HCT116 (cell line): ENCODE results near the gene PNO1. TPM values are rescaled to one million over a fixed set of nuclear protein-coding genes. Genes with fewer than 3 reads are reported as not detected.

Source experiments
- ATAC-seq: fragments of 200-7000 bp; cut with Tn5 transposase; 2 replicates; pipeline ENCODE4 v1.9.1; 2020; ENCODE audit warnings: mild to moderate bottlenecking, moderate library complexity
- BruUV-seq: library from RNA; stranded (reverse); fragments of 400-500 nt; replicated peaks from 2 replicates; lab custom pipeline; 2021; lab: Mats Ljungman, UMichigan
- CTCF ChIA-PET: fragments of 300-600 bp; sonication (Branson Sonifier 250); formaldehyde crosslinking; loops from one replicate; lab custom pipeline; 2021; ENCODE audit warnings: antibody characterized with exemption; lab: Charles Lee
- POLR2A ChIA-PET: fragments of 300-600, 350-600 bp; sonication (Branson Sonifier 250); formaldehyde crosslinking; loops from one replicate; lab custom pipeline; 2021; ENCODE audit warnings: antibody characterized with exemption; lab: Charles Lee
- RAD21 ChIA-PET, 2 experiments: fragments of 300-600 bp; sonication (Branson Sonifier 250); formaldehyde crosslinking; loops; one replicate each; lab custom pipeline; 2023; ENCODE audit warnings: low total read pairs in 2 of 2; ENCODE audit not compliant: uncharacterized antibody in 2 of 2, unreplicated experiment in 2 of 2, low non-redundant PET in 1 of 2; lab: Charles Lee
- DNase-seq: peaks from one replicate; pipeline ENCODE4 v3.0.0-alpha.2; 2010; ENCODE audit warnings: low read depth, low spot score
- H2AFZ ChIP-seq: fragments of 200-600 bp; shearing (Covaris generic), sonication (generic); 2 replicates; pipeline ENCODE4 v1.6.1; 2017; ENCODE audit warnings: low read depth, mixed run types, mixed read lengths, antibody characterized with exemption, low read length; ENCODE audit not compliant: poor library complexity, severe bottlenecking
- H3K27ac ChIP-seq: 2 replicates; pipeline ENCODE4 v1.5.1; 2012; ENCODE audit warnings: low read depth, low read length
- H3K27me3 ChIP-seq: fragments of 200-600 bp; sonication (generic); 2 replicates; pipeline ENCODE4 v1.6.1; 2016; ENCODE audit warnings: mixed run types, low read length, mixed read lengths; ENCODE audit not compliant: insufficient read depth
- H3K36me3 ChIP-seq, 2 experiments: fragments of 200-500 bp in 1 of 2; fragments of 200-600 bp in 1 of 2; sonication (Bioruptor generic) in 1 of 2; sonication (generic) in 1 of 2; 2 replicates each; pipeline versions ENCODE4 v1.5.1 to v1.6.1; 2014 to 2016; ENCODE audit warnings: low read length in 2 of 2, inconsistent platforms in 1 of 2, mixed read lengths in 1 of 2, mixed run types in 1 of 2; ENCODE audit not compliant: insufficient read depth in 2 of 2, control insufficient read depth in 1 of 2
- H3K4me1 ChIP-seq, 2 experiments: fragments of 200-600 bp in 1 of 2; sonication (generic) in 1 of 2; 2 replicates each; pipeline versions ENCODE4 v1.5.1 to v1.6.1; 2012 to 2017; ENCODE audit warnings: low read length in 2 of 2, inconsistent platforms in 1 of 2, mild to moderate bottlenecking in 1 of 2, mixed read lengths in 1 of 2, mixed run types in 1 of 2, moderate library complexity in 1 of 2; ENCODE audit not compliant: insufficient read depth in 2 of 2, control insufficient read depth in 1 of 2
- H3K4me2 ChIP-seq: fragments of 200-600 bp; sonication (generic); 2 replicates; pipeline ENCODE4 v1.6.1; 2017; ENCODE audit warnings: mixed run types, low read length, mixed read lengths
- H3K4me3 ChIP-seq, 2 experiments: fragments of 200-600 bp in 1 of 2; sonication (generic) in 1 of 2; replicated peaks in 1 of 2; 2 replicates each; pipeline ENCODE4 v1.5.1; 2011 to 2016; ENCODE audit warnings: low read length in 2 of 2, control low read depth in 1 of 2, low read depth in 1 of 2, mild to moderate bottlenecking in 1 of 2, mixed read lengths in 1 of 2, mixed run types in 1 of 2
- H3K79me2 ChIP-seq: fragments of 200-600 bp; sonication (generic); 2 replicates; pipeline ENCODE4 v1.6.1; 2017; ENCODE audit warnings: mild to moderate bottlenecking, mixed run types, low read length, moderate library complexity, mixed read lengths; ENCODE audit not compliant: insufficient read depth
- H3K9ac ChIP-seq: fragments of 200-600 bp; sonication (generic); 2 replicates; pipeline ENCODE4 v1.6.1; 2016; ENCODE audit warnings: low read length, mixed read lengths
- H3K9me2 ChIP-seq: fragments of 200-600 bp; sonication (generic), shearing (Covaris generic); 2 replicates; pipeline ENCODE4 v1.6.1; 2017; ENCODE audit warnings: mixed run types, mild to moderate bottlenecking, moderate library complexity; ENCODE audit not compliant: insufficient read depth
- H3K9me3 ChIP-seq, 2 experiments: fragments of 200-500 bp in 1 of 2; fragments of 200-600 bp in 1 of 2; sonication (Bioruptor generic) in 1 of 2; sonication (generic) in 1 of 2; 2 replicates each; pipeline ENCODE4 v1.6.1; 2014 to 2017; ENCODE audit warnings: low read length in 2 of 2, mixed read lengths in 2 of 2, inconsistent platforms in 1 of 2, low read depth in 1 of 2, mild to moderate bottlenecking in 1 of 2, mixed run types in 1 of 2, moderate library complexity in 1 of 2; ENCODE audit not compliant: control insufficient read depth in 1 of 2, insufficient read depth in 1 of 2
- H4K20me1 ChIP-seq: fragments of 200-600 bp; sonication (generic), shearing (Covaris generic); 2 replicates; pipeline ENCODE4 v1.6.1; 2017; ENCODE audit warnings: mixed run types, mild to moderate bottlenecking, moderate library complexity; ENCODE audit not compliant: insufficient read depth
- EZH2phosphoT487 ChIP-seq: fragments of 200-600 bp; IDR thresholded peaks from 2 replicates; pipeline ENCODE4 v1.6.1; 2018; ENCODE audit warnings: antibody characterized with exemption, borderline replicate concordance
- POLR2A ChIP-seq: IDR thresholded peaks from 2 replicates; pipeline ENCODE4 v1.7.0; 2011; ENCODE audit warnings: borderline replicate concordance; ENCODE audit not compliant: insufficient read depth, insufficient read length; ENCODE audit errors: extremely low read depth
- SIN3A ChIP-seq: IDR thresholded peaks from 2 replicates; pipeline ENCODE4 v1.6.1; 2012; ENCODE audit warnings: low read depth
- SP1 ChIP-seq: IDR thresholded peaks from 2 replicates; pipeline ENCODE4 v1.6.1; 2012; ENCODE audit warnings: low read depth
- ZNF274 ChIP-seq: fragments of 200-500 bp; sonication (Bioruptor generic); IDR thresholded peaks from 2 replicates; pipeline ENCODE4 v1.6.1; 2014; ENCODE audit warnings: mild to moderate bottlenecking, low read depth, low read length, inconsistent platforms
- intact Hi-C: fragments of 100-400 bp; cut with micrococcal nuclease; formaldehyde crosslinking; loops from 2 replicates; pipeline ENCODE4 v1.10.0; 2022
- total RNA-seq: library from RNA; stranded (reverse); gene quantifications from one replicate; pipeline ENCODE4 v1.2.1, GENCODE V29; 2021; ENCODE audit not compliant: unreplicated experiment
- TF ChIP-seq, protein P1 (sequence below): IDR thresholded peaks from 2 replicates; pipeline ENCODE4 v1.6.1; 2012; ENCODE audit warnings: low read depth

Gene PNO1
- total RNA-seq, 1 experiment from 2014 or later, result 23.3 TPM

DNA sequence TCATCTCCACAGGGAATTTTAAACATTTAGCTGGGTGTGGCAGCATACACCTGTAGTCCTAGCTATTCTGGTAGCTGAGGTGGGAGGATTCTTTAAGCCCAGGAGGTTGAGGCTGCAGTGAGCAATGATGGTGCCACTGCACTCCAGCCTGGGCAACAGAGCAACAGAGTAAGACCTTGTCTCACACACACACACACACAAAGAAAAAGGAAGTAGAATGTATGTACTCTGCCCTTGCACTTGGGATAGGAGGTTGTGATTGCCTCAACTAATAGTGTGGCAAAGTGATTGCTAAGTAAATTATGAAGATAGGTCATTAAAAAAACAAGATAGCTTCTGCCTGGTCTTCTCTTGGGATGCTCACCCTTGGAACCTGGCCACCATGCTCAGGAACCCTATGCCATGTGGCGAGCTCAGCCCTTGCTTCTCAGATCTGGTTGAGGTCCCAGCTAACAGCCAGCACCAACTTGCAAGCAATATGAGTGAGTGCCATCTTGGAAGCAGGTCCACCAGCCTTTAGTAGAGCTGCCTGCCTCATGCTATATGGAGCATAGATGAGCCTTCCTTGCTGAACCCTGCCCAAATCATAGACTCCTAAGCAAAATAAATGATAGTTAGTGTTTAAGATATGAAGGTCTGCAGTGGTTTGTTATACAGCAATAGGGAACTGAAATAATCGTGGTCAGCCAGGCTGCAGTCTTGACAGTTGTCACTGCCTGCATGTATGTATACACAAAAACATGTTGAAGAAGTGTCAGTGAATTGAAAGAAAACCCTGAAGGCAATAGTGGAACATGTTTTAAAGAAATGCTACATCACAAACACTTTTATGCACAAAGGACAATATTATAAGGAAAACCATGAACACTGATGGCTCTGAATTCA is 30.1 kb upstream of the PNO1 start:
- no peak overlapping the region for H3K27ac ChIP-seq
- H3K4me1 ChIP-seq, result peaks cover 0 to 2% of the 10 kb centered on the region in 2 experiments; a peak in 1 of 4 replicates
- H3K9me3 ChIP-seq, result no peaks in the 10 kb centered on the region
- no peak for DNase-seq
- H2AFZ ChIP-seq, result no peak overlapping the region
- TF ChIP-seq SIN3A, result no peak
- TF ChIP-seq SP1, result no peak
- TF ChIP-seq EZH2phosphoT487, result no peak
- TF ChIP-seq, protein P1, sequence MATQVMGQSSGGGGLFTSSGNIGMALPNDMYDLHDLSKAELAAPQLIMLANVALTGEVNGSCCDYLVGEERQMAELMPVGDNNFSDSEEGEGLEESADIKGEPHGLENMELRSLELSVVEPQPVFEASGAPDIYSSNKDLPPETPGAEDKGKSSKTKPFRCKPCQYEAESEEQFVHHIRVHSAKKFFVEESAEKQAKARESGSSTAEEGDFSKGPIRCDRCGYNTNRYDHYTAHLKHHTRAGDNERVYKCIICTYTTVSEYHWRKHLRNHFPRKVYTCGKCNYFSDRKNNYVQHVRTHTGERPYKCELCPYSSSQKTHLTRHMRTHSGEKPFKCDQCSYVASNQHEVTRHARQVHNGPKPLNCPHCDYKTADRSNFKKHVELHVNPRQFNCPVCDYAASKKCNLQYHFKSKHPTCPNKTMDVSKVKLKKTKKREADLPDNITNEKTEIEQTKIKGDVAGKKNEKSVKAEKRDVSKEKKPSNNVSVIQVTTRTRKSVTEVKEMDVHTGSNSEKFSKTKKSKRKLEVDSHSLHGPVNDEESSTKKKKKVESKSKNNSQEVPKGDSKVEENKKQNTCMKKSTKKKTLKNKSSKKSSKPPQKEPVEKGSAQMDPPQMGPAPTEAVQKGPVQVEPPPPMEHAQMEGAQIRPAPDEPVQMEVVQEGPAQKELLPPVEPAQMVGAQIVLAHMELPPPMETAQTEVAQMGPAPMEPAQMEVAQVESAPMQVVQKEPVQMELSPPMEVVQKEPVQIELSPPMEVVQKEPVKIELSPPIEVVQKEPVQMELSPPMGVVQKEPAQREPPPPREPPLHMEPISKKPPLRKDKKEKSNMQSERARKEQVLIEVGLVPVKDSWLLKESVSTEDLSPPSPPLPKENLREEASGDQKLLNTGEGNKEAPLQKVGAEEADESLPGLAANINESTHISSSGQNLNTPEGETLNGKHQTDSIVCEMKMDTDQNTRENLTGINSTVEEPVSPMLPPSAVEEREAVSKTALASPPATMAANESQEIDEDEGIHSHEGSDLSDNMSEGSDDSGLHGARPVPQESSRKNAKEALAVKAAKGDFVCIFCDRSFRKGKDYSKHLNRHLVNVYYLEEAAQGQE, result no peak
- TF ChIP-seq ZNF274, result no peak
- no peak for TF ChIP-seq POLR2A
- H3K79me2 ChIP-seq, result no peaks in the 10 kb centered on the region
- POLR2A ChIA-PET, result no interaction called here
- CTCF ChIA-PET, result no interaction called here
- no peaks in the 10 kb centered on the region for H4K20me1 ChIP-seq
- BruUV-seq, result no TSS peak
- no peak overlapping the region for H3K4me3 ChIP-seq
- no peak overlapping the region for H3K9ac ChIP-seq
- intact Hi-C loops, result no loop called here
- no peak for ATAC-seq
- H3K27me3 ChIP-seq, result no peaks in the 10 kb centered on the region
- no peaks in the 10 kb centered on the region for H3K36me3 ChIP-seq
- no peaks in the 10 kb centered on the region for H3K9me2 ChIP-seq
- no peak overlapping the region for H3K4me2 ChIP-seq
- RAD21 ChIA-PET, result no interaction called here
